WTC11 (cell line): ENCODE data around the gene ARHGAP30. TPM values are rescaled to one million over a fixed set of nuclear protein-coding genes. Genes with fewer than 3 reads are reported as not detected.
A peak's percentile ranks its signal among the peaks of the same experiment; 100 is the strongest.

Experiments used
- ATAC-seq: fragments of 200-7000 bp; cut with Tn5 transposase; 2 replicates; pipeline ENCODE4 v1.10.0; 2021; ENCODE audit warnings: mild to moderate bottlenecking, moderate library complexity
- CTCF ChIA-PET: fragments of 300-600 bp; sonication (Branson Sonifier 250); formaldehyde crosslinking; loops from one replicate; lab custom pipeline; 2021; ENCODE audit warnings: antibody characterized with exemption; lab: Charles Lee
- POLR2A ChIA-PET: fragments of 350-600 bp; sonication (Branson Sonifier 250); formaldehyde crosslinking; loops from one replicate; lab custom pipeline; 2021; ENCODE audit warnings: antibody characterized with exemption; lab: Charles Lee
- DNase-seq: peaks from one replicate; pipeline ENCODE4 v3.0.0; 2021; ENCODE audit warnings: low spot score
- H3K27ac Mint-ChIP-seq: 2 replicates; pipeline ENCODE4 v1.8.0; 2021; ENCODE audit warnings: mixed read lengths
- H3K27me3 Mint-ChIP-seq: 2 replicates; pipeline ENCODE4 v1.8.0; 2021; ENCODE audit warnings: low read depth, mild to moderate bottlenecking, moderate library complexity, mixed read lengths
- H3K36me3 Mint-ChIP-seq: 2 replicates; pipeline ENCODE4 v1.8.0; 2021; ENCODE audit warnings: mixed read lengths
- H3K4me1 Mint-ChIP-seq: 2 replicates; pipeline ENCODE4 v1.8.0; 2022; ENCODE audit warnings: mixed read lengths
- H3K4me3 Mint-ChIP-seq: 2 replicates; pipeline ENCODE4 v1.8.0; 2021; ENCODE audit warnings: mild to moderate bottlenecking, moderate library complexity, mixed read lengths
- H3K9me3 Mint-ChIP-seq: 2 replicates; pipeline ENCODE4 v1.8.0; 2021; ENCODE audit warnings: mixed read lengths
- ESRRA ChIP-seq: sonication (generic); formaldehyde crosslinking; IDR thresholded peaks from 2 replicates; pipeline ENCODE4 v1.8.1; 2022; ENCODE audit warnings: mild to moderate bottlenecking, missing genetic modification reagents, borderline replicate concordance
- FOXP1 ChIP-seq: sonication (generic); formaldehyde crosslinking; IDR thresholded peaks from 2 replicates; pipeline ENCODE4 v1.8.0; 2022; ENCODE audit warnings: missing genetic modification reagents, mild to moderate bottlenecking, moderate library complexity, borderline replicate concordance
- GTF2I ChIP-seq: fragments of 250-450 bp; sonication (Bioruptor Pico); conservative IDR thresholded peaks from 2 replicates; pipeline ENCODE4 v1.4.0; 2021; ENCODE audit warnings: mild to moderate bottlenecking
- MYBL2 ChIP-seq: sonication (generic); formaldehyde crosslinking; IDR thresholded peaks from 2 replicates; pipeline ENCODE4 v1.8.1; 2023; ENCODE audit warnings: mild to moderate bottlenecking, moderate library complexity, missing genetic modification reagents
- OVOL2 ChIP-seq: fragments of 250-450 bp; sonication (Bioruptor Pico); IDR thresholded peaks from 2 replicates; pipeline ENCODE4 v1.9.0; 2021; ENCODE audit warnings: mild to moderate bottlenecking, borderline replicate concordance
- SMAD3 ChIP-seq: sonication (generic); formaldehyde crosslinking; IDR thresholded peaks from 2 replicates; pipeline ENCODE4 v1.8.0; 2022; ENCODE audit warnings: missing genetic modification reagents, mild to moderate bottlenecking, borderline replicate concordance
- ZNF121 ChIP-seq: sonication (generic); formaldehyde crosslinking; IDR thresholded peaks from 2 replicates; pipeline ENCODE4 v1.8.0; 2023; ENCODE audit warnings: missing genetic modification reagents
- ZNF138 ChIP-seq: sonication (generic); formaldehyde crosslinking; conservative IDR thresholded peaks from 2 replicates; pipeline ENCODE4 v1.8.1; 2022; ENCODE audit warnings: mild to moderate bottlenecking, moderate library complexity, missing genetic modification reagents
- ZNF219 ChIP-seq: sonication (generic); formaldehyde crosslinking; IDR thresholded peaks from 2 replicates; pipeline ENCODE4 v1.8.0; 2023; ENCODE audit warnings: missing genetic modification reagents, mild to moderate bottlenecking, borderline replicate concordance
- ZNF232 ChIP-seq: sonication (generic); formaldehyde crosslinking; IDR thresholded peaks from 2 replicates; pipeline ENCODE4 v1.8.0; 2022; ENCODE audit warnings: mild to moderate bottlenecking, missing genetic modification reagents
- total RNA-seq: library from RNA; stranded (reverse); gene quantifications from 3 replicates; pipeline ENCODE4 v1.2.3, GENCODE V29; 2021
- TF ChIP-seq, protein P1 (sequence below): sonication (generic); formaldehyde crosslinking; IDR thresholded peaks from 2 replicates; pipeline ENCODE4 v1.8.1; 2023; ENCODE audit warnings: mild to moderate bottlenecking, missing genetic modification reagents, moderate library complexity
- TF ChIP-seq, protein P2 (sequence below): sonication (generic); formaldehyde crosslinking; IDR thresholded peaks from 2 replicates; pipeline ENCODE4 v1.8.1; 2022; ENCODE audit warnings: missing genetic modification reagents, borderline replicate concordance
- TF ChIP-seq, protein P3 (sequence below): sonication (generic); formaldehyde crosslinking; IDR thresholded peaks from 2 replicates; pipeline ENCODE4 v1.8.0; 2023; ENCODE audit warnings: mild to moderate bottlenecking, missing genetic modification reagents
- TF ChIP-seq, protein P4 (sequence below): sonication (generic); formaldehyde crosslinking; IDR thresholded peaks from 2 replicates; pipeline ENCODE4 v1.8.1; 2023; ENCODE audit warnings: mild to moderate bottlenecking, missing genetic modification reagents
- TF ChIP-seq, protein P5 (sequence below): sonication (generic); formaldehyde crosslinking; IDR thresholded peaks from 2 replicates; pipeline ENCODE4 v1.8.1; 2023; ENCODE audit warnings: mild to moderate bottlenecking, moderate library complexity, missing genetic modification reagents
- TF ChIP-seq, protein P6 (sequence below): sonication (generic); formaldehyde crosslinking; IDR thresholded peaks from 2 replicates; pipeline ENCODE4 v1.8.0; 2022; ENCODE audit warnings: mild to moderate bottlenecking, missing genetic modification reagents
- TF ChIP-seq, protein P7 (sequence below): sonication (generic); formaldehyde crosslinking; IDR thresholded peaks from 2 replicates; pipeline ENCODE4 v1.8.0; 2023; ENCODE audit warnings: missing genetic modification reagents
- TF ChIP-seq, protein P8 (sequence below): sonication (generic); formaldehyde crosslinking; IDR thresholded peaks from 2 replicates; pipeline ENCODE4 v1.8.1; 2023; ENCODE audit warnings: mild to moderate bottlenecking, missing genetic modification reagents

The ARHGAP30 gene
- total RNA-seq, 1 experiment from 2014 or later, result 0.52 TPM

DNA sequence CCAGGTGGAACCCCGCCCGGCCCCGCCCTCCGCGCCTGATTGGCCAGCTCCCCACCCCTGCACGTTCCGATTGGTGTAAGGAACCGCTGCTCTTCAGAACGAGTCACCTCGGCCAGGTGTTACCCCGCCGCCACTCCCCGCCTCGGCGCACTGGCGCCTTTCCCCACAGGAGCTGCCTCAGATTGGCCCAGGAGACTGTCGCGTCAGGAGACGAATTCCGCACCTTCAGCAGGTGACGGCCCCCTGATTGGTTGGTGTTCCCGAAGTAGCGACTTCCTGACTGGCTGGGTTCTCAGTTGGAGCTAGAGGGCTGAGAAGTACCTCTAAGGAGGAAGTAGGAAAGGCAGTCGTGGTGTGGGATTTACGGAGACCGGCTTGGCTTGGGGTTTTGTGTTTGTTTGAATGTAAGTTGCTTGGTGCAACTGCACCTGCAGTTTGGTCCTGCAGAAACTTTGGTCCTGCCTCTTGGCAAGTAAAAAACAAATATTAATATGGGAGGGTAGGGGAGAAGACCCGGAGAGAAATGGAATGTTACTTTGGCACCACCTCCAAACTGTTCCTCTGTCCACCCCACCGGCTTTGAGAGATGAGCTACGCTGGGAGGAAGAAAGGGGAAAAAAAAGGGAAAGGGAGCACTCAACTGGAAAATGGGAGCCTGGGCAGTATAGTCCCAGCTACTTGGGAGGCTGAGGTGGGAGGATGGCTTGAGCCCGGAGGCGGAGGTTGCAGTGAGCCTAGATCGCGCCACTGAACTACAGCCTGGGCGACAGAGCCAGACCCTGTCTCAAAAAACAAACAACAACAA lies 48.3 kb downstream of the ARHGAP30 start (continued):
- TF ChIP-seq, protein P1, sequence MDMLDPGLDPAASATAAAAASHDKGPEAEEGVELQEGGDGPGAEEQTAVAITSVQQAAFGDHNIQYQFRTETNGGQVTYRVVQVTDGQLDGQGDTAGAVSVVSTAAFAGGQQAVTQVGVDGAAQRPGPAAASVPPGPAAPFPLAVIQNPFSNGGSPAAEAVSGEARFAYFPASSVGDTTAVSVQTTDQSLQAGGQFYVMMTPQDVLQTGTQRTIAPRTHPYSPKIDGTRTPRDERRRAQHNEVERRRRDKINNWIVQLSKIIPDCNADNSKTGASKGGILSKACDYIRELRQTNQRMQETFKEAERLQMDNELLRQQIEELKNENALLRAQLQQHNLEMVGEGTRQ (CRISPR knock-in tag), result peak; percentile 45

DNA sequence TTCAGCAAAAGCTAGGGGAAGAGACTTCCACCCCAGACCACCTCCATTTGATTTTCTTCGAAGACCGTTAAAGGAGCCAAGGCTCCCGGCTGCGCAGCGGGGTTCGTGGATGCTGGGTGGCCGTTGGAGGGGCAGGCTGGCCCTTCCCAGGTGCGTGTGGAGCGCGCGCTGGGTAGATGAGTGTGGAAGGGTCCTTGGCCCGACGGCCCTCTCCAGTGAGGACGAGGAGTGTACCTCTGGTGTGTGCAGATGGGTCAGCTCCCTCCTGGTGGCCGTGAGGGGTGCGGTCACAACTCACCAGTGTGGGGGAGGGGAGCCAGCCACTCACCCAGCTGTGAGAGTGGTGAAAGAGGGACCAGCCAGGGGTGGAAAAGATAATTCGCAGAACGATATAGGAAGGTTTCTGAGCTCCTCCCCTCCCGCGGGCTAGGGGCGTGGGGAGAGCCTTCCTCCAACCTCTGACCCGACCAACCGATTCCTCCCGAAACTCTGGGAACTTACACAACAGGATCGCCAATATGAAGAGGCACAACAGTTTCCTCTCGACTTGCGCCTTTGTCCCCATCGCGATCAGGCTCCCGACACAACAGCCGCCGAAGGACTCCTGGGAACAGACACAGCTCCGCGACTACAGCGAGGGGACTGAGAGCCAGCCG lies 49.1 kb downstream of the ARHGAP30 start, which contains the start of gene F11R:
F11R (minus strand) TSS at position 644 of the 656 bp plus-strand sequence; CDS start at position 565, 79 bp downstream.
- Mint-ChIP-seq H3K4me1 (peaks cover 50% of the 10 kb centered on the region), H3K36me3 (peaks cover 4% of the 10 kb centered on the region; the same call in 1 of the 2 replicates), H3K27me3 (no peaks in the 10 kb centered on the region), H3K9me3 (no peaks in the 10 kb centered on the region), H3K4me3 (peak within 1 kb of the TSS; percentile 87), H3K27ac (peak within 1 kb of the TSS; percentile 100)
- CTCF ChIA-PET, result interaction anchor here (0.6 to 3.6 kb wide), 26 partner anchors 10 to 851 kb away, joined by 3 to 47 read pairs (median 5); partner anchors contain the start of genes ADAMTS4, KLHDC9, PPOX and TOMM40L
- ATAC-seq (peak; percentile 23), DNase-seq (peak; percentile 61)
- POLR2A ChIA-PET, result interaction anchor here (0.5 to 2.8 kb wide), 19 partner anchors 9 to 354 kb away, joined by 3 to 24 read pairs (median 5); partner anchors contain the start of genes DEDD, KLHDC9, NDUFS2 and TSTD1
- TF ChIP-seq, protein P2, sequence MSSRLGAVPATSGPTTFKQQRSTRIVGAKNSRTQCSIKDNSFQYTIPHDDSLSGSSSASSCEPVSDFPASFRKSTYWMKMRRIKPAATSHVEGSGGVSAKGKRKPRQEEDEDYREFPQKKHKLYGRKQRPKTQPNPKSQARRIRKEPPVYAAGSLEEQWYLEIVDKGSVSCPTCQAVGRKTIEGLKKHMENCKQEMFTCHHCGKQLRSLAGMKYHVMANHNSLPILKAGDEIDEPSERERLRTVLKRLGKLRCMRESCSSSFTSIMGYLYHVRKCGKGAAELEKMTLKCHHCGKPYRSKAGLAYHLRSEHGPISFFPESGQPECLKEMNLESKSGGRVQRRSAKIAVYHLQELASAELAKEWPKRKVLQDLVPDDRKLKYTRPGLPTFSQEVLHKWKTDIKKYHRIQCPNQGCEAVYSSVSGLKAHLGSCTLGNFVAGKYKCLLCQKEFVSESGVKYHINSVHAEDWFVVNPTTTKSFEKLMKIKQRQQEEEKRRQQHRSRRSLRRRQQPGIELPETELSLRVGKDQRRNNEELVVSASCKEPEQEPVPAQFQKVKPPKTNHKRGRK (CRISPR knock-in tag), result no peak
- TF ChIP-seq, protein P3, sequence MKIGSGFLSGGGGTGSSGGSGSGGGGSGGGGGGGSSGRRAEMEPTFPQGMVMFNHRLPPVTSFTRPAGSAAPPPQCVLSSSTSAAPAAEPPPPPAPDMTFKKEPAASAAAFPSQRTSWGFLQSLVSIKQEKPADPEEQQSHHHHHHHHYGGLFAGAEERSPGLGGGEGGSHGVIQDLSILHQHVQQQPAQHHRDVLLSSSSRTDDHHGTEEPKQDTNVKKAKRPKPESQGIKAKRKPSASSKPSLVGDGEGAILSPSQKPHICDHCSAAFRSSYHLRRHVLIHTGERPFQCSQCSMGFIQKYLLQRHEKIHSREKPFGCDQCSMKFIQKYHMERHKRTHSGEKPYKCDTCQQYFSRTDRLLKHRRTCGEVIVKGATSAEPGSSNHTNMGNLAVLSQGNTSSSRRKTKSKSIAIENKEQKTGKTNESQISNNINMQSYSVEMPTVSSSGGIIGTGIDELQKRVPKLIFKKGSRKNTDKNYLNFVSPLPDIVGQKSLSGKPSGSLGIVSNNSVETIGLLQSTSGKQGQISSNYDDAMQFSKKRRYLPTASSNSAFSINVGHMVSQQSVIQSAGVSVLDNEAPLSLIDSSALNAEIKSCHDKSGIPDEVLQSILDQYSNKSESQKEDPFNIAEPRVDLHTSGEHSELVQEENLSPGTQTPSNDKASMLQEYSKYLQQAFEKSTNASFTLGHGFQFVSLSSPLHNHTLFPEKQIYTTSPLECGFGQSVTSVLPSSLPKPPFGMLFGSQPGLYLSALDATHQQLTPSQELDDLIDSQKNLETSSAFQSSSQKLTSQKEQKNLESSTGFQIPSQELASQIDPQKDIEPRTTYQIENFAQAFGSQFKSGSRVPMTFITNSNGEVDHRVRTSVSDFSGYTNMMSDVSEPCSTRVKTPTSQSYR, result 0 out of 2 replicates have a peak, but pooled peaks have one; percentile 9
- TF ChIP-seq, protein P4, sequence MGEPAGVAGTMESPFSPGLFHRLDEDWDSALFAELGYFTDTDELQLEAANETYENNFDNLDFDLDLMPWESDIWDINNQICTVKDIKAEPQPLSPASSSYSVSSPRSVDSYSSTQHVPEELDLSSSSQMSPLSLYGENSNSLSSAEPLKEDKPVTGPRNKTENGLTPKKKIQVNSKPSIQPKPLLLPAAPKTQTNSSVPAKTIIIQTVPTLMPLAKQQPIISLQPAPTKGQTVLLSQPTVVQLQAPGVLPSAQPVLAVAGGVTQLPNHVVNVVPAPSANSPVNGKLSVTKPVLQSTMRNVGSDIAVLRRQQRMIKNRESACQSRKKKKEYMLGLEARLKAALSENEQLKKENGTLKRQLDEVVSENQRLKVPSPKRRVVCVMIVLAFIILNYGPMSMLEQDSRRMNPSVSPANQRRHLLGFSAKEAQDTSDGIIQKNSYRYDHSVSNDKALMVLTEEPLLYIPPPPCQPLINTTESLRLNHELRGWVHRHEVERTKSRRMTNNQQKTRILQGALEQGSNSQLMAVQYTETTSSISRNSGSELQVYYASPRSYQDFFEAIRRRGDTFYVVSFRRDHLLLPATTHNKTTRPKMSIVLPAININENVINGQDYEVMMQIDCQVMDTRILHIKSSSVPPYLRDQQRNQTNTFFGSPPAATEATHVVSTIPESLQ (CRISPR knock-in tag), result 0 out of 2 replicates have a peak, but pooled peaks have one; percentile 35
- TF ChIP-seq OVOL2 (CRISPR knock-in tag) (no peak), MYBL2 (CRISPR knock-in tag) (0 out of 2 replicates have a peak, but pooled peaks have one; percentile 45), SMAD3 (CRISPR knock-in tag) (0 out of 2 replicates have a peak, but pooled peaks have one; percentile 15), FOXP1 (CRISPR knock-in tag) (peak; percentile 64), ZNF219 (CRISPR knock-in tag) (no peak), GTF2I (no peak), ZNF121 (CRISPR knock-in tag) (no peak), ZNF232 (CRISPR knock-in tag) (peak; percentile 78; the same call in 1 of the 2 replicates), ESRRA (CRISPR knock-in tag) (no peak), ZNF138 (CRISPR knock-in tag) (no peak)
- TF ChIP-seq, protein P5, sequence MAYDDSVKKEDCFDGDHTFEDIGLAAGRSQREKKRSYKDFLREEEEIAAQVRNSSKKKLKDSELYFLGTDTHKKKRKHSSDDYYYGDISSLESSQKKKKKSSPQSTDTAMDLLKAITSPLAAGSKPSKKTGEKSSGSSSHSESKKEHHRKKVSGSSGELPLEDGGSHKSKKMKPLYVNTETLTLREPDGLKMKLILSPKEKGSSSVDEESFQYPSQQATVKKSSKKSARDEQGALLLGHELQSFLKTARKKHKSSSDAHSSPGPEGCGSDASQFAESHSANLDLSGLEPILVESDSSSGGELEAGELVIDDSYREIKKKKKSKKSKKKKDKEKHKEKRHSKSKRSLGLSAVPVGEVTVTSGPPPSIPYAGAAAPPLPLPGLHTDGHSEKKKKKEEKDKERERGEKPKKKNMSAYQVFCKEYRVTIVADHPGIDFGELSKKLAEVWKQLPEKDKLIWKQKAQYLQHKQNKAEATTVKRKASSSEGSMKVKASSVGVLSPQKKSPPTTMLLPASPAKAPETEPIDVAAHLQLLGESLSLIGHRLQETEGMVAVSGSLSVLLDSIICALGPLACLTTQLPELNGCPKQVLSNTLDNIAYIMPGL (CRISPR knock-in tag), result peak; percentile 23; the same call in 1 of the 2 replicates
- TF ChIP-seq, protein P6, sequence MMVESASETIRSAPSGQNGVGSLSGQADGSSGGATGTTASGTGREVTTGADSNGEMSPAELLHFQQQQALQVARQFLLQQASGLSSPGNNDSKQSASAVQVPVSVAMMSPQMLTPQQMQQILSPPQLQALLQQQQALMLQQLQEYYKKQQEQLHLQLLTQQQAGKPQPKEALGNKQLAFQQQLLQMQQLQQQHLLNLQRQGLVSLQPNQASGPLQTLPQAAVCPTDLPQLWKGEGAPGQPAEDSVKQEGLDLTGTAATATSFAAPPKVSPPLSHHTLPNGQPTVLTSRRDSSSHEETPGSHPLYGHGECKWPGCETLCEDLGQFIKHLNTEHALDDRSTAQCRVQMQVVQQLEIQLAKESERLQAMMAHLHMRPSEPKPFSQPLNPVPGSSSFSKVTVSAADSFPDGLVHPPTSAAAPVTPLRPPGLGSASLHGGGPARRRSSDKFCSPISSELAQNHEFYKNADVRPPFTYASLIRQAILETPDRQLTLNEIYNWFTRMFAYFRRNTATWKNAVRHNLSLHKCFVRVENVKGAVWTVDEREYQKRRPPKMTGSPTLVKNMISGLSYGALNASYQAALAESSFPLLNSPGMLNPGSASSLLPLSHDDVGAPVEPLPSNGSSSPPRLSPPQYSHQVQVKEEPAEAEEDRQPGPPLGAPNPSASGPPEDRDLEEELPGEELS (CRISPR knock-in tag), result 0 out of 2 replicates have a peak, but pooled peaks have one; percentile 72
- TF ChIP-seq, protein P7, sequence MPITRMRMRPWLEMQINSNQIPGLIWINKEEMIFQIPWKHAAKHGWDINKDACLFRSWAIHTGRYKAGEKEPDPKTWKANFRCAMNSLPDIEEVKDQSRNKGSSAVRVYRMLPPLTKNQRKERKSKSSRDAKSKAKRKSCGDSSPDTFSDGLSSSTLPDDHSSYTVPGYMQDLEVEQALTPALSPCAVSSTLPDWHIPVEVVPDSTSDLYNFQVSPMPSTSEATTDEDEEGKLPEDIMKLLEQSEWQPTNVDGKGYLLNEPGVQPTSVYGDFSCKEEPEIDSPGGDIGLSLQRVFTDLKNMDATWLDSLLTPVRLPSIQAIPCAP (CRISPR knock-in tag), result peak; percentile 68; the same call in 1 of the 2 replicates
- TF ChIP-seq, protein P8, sequence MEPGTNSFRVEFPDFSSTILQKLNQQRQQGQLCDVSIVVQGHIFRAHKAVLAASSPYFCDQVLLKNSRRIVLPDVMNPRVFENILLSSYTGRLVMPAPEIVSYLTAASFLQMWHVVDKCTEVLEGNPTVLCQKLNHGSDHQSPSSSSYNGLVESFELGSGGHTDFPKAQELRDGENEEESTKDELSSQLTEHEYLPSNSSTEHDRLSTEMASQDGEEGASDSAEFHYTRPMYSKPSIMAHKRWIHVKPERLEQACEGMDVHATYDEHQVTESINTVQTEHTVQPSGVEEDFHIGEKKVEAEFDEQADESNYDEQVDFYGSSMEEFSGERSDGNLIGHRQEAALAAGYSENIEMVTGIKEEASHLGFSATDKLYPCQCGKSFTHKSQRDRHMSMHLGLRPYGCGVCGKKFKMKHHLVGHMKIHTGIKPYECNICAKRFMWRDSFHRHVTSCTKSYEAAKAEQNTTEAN (CRISPR knock-in tag), result peak; percentile 23; the same call in 1 of the 2 replicates
